HepG2 (cell line): ENCODE data around the gene ATIC. TPM values are rescaled to one million over a fixed set of nuclear protein-coding genes. Genes with fewer than 3 reads are reported as not detected.

ENCODE experiments used
- ARID5B ChIP-seq: IDR thresholded peaks from 2 replicates; pipeline ENCODE4 v1.4.0; 2020; ENCODE audit warnings: mild to moderate bottlenecking, missing genetic modification reagents
- BCLAF1 ChIP-seq: fragments of 450-650 bp; IDR thresholded peaks from 2 replicates; pipeline ENCODE4 v1.6.1; 2017; ENCODE audit warnings: mild to moderate bottlenecking
- CERS6 ChIP-seq: sonication (generic); formaldehyde crosslinking; IDR thresholded peaks from 2 replicates; pipeline ENCODE4 v1.5.0; 2020; ENCODE audit warnings: missing genetic modification reagents
- DRAP1 ChIP-seq: IDR thresholded peaks from 2 replicates; pipeline ENCODE4 v1.6.1; 2016; ENCODE audit warnings: missing genetic modification reagents, missing compliant biosample characterization
- FOXK2 ChIP-seq: fragments of 450-650 bp; IDR thresholded peaks from 2 replicates; pipeline ENCODE4 v1.6.1; 2016
- FOXO4 ChIP-seq: sonication (generic); formaldehyde crosslinking; conservative IDR thresholded peaks from 2 replicates; pipeline ENCODE4 v1.8.1; 2023; ENCODE audit warnings: missing genetic modification reagents
- HDAC6 ChIP-seq: fragments of 200-600 bp; sonication (generic); IDR thresholded peaks from 2 replicates; pipeline ENCODE4 v1.7.0; 2017; ENCODE audit warnings: mild to moderate bottlenecking, antibody characterized with exemption, low read length, low read depth
- IKZF5 ChIP-seq: IDR thresholded peaks from 2 replicates; pipeline ENCODE4 v1.6.1; 2018; ENCODE audit warnings: missing genetic modification reagents, mild to moderate bottlenecking, missing compliant biosample characterization
- IRF1 ChIP-seq: sonication (generic); formaldehyde crosslinking; IDR thresholded peaks from 2 replicates; pipeline ENCODE4 v1.4.0; 2020; ENCODE audit warnings: low read depth, mild to moderate bottlenecking, missing genetic modification reagents
- KDM5A ChIP-seq: fragments of 200-600 bp; sonication (generic); IDR thresholded peaks from 2 replicates; pipeline ENCODE4 v1.7.0; 2018; ENCODE audit warnings: antibody characterized with exemption, mild to moderate bottlenecking, low read length, borderline replicate concordance
- KLF6 ChIP-seq: IDR thresholded peaks from 2 replicates; pipeline ENCODE4 v1.8.0; 2016; ENCODE audit warnings: missing biosample characterization, missing genetic modification reagents
- MZF1 ChIP-seq: sonication (generic); formaldehyde crosslinking; IDR thresholded peaks from 2 replicates; pipeline ENCODE4 v1.8.1; 2023; ENCODE audit warnings: mild to moderate bottlenecking, missing genetic modification reagents, borderline replicate concordance
- SP4 ChIP-seq: sonication (generic); formaldehyde crosslinking; IDR thresholded peaks from 2 replicates; pipeline ENCODE4 v1.8.1; 2023; ENCODE audit warnings: mild to moderate bottlenecking, missing genetic modification reagents
- ZNF205 ChIP-seq: IDR thresholded peaks from 2 replicates; pipeline ENCODE4 v1.6.1; 2018; ENCODE audit warnings: missing biosample characterization, missing genetic modification reagents
- ZNF484 ChIP-seq: sonication (generic); formaldehyde crosslinking; IDR thresholded peaks from 2 replicates; pipeline ENCODE4 v1.5.1; 2020; ENCODE audit warnings: mild to moderate bottlenecking, low read depth, missing genetic modification reagents, borderline replicate concordance
- ZNF580 ChIP-seq: IDR thresholded peaks from 2 replicates; pipeline ENCODE4 v1.6.1; 2016; ENCODE audit warnings: low read depth, borderline replicate concordance
- polyA plus RNA-seq, 8 experiments: library from polyadenylated mRNA; depleted of rRNA in 3 of 8; stranded (reverse) in 7 of 8; unstranded in 1 of 8; fragments of >200 nt; fragmentation: Illumina TruSeq in 4 of 8; extraction: Trizol in 4 of 8; gene quantifications; 2 replicates each; pipeline versions ENCODE4 v1.2.1 to v1.2.3, GENCODE V29; 2011 to 2016; ENCODE audit warnings: low read depth in 4 of 8, missing spikeins in 1 of 8, mixed read lengths in 1 of 8; ENCODE audit not compliant: insufficient read depth in 1 of 8
- total RNA-seq, 5 experiments: library from RNA; depleted of rRNA; stranded (reverse); fragments of >200 nt; fragmentation: Illumina TruSeq; extraction: Trizol; gene quantifications; 2 replicates each; pipeline ENCODE4 v1.2.3, GENCODE V29; 2016; ENCODE audit warnings: low read depth in 1 of 5

Gene ATIC
- total and polyA plus RNA-seq, 2 of the 13 experiments (the other 11 are each of a cell fraction or from before 2014, with no cell fraction given), result 89.8 to 146 TPM

GRCh38 chr2:215311625-215312396, at the start of gene ATIC (continued):
- TF ChIP-seq CERS6 (CRISPR knock-in tag), result peak; percentile 83; the same call in 1 of the 2 replicates
- TF ChIP-seq IRF1, result peak; percentile 88
- no peak for TF ChIP-seq HDAC6
- TF ChIP-seq ZNF580 (CRISPR knock-in tag), result peak; percentile 97; the same call in 1 of the 2 replicates
- 0 out of 2 replicates have a peak, but pooled peaks have one; percentile 63 for TF ChIP-seq MZF1 (CRISPR knock-in tag)
- TF ChIP-seq FOXO4 (CRISPR knock-in tag), result no peak
- TF ChIP-seq ZNF484 (CRISPR knock-in tag), result no peak
- TF ChIP-seq BCLAF1, result no peak
- TF ChIP-seq IKZF5 (CRISPR knock-in tag), result peak; percentile 91
- TF ChIP-seq DRAP1, result peak; percentile 85
- TF ChIP-seq ARID5B (CRISPR knock-in tag), result peak; percentile 88
- TF ChIP-seq KDM5A, result peak; percentile 43; the same call in 1 of the 2 replicates
- TF ChIP-seq FOXK2, result peak; percentile 56; the same call in 1 of the 2 replicates
- peak; percentile 100 for TF ChIP-seq ZNF205
- TF ChIP-seq SP4 (CRISPR knock-in tag), result peak; percentile 96
- peak; percentile 98 for TF ChIP-seq KLF6 (CRISPR knock-in tag)
